GOT3 (cell line): ENCODE results near the gene SHROOM3.
"Not testable (repeated sequence)": the region's sequence is repeated elsewhere in the genome, so short reads cannot be mapped to it uniquely, and the experiment has no call there.

Experiments used
- DNase-seq: peaks from one replicate; lab custom pipeline; 2025; ENCODE audit warnings: mixed read lengths; lab: John Stamatoyannopoulos, UW

Gene SHROOM3

DNA sequence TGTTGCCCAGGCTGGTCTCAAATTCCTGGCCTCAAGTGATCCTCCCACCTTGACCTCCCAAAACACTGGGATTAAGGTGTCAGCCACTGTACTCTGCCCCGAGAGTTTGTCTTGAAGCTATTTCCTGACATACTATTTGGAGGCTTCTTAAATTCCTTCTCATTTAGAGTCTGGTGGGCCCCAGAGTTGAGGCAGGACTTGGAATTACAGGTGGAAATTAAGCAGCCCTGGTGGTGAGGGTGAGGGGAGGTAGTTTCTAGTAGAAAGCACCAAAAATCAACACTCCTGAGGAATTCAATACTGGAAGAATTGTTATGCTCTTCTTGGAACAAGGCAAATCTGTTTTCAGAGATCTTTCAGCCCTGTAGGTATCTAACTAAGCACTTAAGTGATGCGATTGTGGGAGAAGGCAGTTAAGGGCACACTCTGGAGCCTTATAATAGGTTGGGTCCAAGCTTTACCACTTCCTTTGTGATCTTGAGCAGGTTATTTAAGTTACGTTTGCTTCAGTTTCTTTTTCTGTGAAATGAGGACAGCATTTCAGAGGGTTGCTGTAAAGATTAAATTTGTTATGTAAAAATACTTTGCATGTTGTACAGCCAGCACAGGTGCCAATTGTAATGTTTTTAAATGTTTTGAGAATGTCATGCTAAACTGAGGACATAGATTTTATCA, 262.2 kb downstream of the SHROOM3 start:
- no peak for DNase-seq

DNA sequence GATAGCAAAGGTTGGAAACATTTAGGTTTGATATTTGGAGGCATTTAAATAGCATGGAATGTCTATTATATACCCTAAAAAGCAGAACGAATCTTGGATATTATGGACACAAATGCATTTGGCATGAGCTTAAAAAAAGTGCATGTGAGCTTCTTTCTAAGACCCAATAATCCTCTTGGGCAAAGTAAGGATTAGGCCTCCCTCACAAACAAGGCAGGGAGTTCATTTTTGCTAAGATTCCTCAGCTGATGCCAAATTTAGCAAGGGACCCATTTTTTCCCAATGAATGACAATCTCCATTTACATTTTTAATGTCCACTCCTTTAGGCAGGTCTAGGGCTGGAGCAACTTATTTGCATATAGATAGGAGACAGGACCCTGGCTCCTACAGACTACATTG, 263.1 kb downstream of the SHROOM3 start:
- DNase-seq: no peak

DNA sequence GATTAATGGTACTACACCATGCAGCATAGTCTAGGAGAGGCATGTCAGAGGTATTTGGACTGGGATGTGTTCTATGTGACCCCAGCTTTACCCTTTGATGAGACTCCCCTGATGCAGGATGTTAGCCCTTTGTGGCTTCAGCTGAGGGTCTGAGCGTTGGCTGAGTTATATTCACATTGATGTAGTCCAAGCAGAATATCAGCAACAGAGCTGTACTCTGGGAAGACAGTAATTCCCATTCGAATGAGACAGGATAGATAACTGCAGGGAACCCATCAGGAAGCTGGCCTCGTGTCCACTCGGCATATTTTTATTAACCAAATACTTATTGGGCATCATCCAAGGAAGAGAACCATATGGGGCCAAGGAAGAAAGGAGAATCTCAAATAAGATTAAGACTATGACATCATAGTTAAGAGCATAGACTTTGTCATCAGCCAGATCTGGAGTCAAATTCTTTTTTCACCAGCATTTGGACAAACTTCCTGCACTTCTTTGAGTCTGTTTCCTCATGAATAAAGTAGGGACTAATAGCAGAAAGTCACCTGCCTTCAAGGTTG, 264.8 kb downstream of the SHROOM3 start:
- DNase-seq: no peak

DNA sequence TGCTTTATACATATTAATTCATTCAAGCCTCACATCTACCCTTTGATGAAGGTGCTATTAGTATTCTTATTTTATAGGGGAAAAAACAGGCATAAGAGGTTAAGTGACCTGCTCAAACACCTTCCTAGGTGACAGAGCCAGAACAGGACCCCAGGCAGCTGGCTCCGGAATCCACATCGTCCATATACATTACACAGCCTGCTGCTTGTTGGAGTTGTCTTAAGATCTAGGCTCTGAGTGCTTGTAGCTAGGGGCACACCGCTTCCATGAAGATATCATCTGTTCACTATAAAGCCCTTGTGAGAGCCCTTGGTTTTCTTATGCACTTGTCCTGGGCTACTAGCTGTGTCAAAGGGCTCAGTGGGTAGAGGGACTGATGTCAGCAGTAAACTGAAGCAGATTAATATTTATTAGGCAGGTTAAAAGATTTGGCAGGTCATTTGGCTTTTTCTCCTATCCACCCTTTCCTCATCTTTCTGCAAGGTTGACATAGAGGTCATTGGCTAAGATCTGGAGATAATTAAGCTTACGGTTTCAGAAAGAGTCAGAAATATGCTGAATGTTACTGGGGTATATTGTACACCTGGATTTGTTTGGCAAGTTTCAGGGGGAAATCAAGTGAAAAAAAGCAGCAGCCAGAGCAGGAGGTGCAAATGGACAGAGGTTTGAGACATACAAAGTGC, 267.6 kb downstream of the SHROOM3 start:
- DNase-seq: no peak

DNA sequence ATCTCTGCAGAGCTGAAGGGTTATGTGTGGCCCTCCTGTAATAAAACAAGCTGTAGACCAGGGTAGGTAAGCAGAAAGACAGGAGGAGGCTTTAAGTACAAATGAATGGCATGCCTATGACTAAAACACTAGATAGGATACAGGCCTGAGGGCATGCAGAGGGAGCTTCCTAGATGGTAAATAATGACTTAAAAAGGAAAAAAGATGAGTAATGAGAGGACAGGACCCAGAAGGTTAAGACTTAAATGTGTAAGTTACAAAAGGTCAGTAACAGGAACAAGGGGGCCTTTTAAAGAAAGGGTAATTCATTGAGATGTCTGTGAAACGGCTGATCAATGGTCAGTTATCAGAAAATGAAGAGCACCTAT, 268.1 kb downstream of the SHROOM3 start:
- no peak for DNase-seq

DNA sequence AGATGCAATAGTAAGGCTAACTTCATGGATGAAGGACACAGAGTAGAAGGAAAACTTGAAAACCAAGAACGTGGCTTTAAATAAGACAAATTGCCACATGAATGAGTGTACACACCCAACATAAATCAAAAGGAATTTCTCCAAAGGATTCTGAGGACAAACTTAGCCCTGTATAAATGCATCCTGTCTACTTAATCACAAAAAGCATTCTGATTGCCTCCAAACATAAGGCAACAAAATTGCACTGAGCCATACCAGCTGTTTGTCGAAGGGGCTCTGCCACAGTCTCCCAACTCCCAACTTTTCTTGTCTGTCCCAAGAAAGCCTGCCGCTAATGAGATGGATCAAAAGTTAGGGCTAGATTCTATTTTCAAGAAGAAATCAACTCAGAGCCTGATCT, 268.6 kb downstream of the SHROOM3 start:
- DNase-seq: no peak

DNA sequence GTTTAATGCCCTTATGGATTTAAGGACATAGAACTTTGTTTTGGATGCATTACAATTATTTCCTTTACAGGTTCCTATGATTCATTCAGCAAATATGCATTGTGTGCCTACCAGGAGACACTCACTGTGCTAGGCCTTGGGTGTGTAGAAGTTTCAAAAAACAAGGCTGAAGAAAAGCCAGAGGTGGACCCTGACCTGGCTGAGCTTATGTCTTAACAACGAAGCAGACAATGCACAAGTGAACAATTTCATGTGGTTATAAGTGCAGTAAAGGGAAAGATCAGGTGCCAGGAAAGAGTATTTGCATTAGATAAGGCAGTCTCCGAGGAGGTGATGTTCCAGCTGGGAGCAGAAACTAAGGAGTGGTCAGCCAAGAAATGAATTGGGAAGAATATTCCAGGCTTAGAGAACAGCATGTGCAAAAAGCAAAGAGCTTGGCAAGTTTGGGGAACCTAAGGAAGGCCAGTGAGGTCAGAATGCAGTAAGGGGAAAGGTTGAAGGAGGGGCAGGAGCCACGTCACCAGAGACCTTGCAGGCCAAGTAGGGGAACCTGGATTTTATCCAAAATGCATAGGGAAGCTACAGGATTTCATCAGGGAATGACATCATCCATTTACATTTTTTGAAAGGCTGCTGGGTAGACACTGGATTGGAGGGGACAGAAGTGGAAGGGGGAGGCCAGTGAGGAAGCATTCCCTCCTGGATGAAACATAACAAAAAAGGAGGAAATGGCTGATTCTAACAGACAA, 269.3 kb downstream of the SHROOM3 start:
- no peak for DNase-seq

DNA sequence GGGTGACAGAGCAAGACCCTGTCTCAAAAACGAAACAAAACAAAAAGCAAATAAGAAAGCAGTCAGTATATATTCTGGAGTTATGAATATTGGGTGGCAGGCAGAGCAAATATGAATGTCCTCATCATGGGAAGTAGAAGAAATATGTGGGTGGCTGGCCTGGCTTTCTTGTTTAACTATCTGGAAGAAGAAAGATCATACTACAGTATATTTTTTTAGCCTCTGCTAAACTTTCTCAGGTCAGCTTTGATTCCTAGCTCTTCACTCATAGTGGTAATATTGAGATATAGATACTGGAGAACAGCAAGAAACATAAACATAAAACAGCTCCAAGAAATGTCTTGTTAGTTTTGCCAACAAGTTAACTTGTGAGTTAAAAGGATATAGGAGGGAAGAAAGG, 270.4 kb downstream of the SHROOM3 start:
- DNase-seq: no peak

DNA sequence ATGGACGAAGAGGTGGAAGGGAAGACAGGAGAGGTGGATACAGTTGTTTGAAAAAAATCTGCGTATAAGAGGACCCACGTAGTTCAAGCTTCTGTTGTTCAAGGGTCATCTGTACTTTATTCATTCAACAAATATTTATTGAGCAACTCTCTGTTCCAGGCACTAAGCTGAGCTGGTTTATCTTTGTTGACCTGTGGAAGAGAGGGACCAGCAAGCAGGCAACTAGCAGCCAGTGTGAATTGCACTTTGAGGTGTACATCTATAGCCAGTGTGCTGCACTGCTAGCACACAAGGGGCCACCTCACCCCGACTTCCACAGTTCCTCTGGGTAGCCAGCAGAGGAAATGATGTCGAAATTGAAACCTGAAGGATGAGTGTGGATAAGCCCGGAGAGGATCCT, 271.6 kb downstream of the SHROOM3 start:
- no peak for DNase-seq

DNA sequence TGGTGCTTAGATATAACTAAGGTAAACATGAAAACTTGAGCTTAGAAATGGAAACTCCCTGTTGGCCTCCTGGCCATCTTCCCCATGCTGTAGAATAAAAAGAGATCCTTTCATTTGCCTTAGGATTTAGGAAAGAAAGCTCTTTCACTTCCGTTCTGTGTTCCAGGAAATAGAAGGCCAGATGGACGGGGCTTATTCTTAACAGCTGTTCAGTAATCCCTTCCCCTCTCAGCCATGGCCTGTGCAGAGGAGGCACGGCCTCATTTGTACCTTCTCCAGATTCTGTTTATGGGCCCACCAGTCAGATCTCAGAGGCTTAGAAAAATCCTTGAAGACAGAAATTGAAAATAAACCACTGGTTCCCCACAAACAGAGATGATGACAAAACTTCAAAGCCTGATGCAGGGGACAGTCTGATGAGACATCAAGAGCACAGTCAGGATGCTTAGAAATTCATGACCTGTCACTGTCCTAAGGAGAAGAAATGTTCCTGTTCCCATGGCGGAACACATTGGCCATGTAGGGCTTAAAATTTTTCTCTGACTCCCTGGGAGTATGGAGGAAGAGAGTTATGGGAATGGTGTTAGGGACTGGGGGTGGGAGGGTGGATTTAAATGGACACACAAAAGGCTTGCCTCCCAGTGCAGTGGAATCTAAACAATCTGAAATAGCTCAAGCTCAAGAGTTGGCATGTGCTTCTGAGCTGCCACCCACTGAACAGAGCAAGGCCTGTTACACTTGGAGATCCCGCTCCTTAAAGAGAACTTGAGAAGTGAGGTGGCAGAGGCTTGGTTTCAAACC, 274.1 kb downstream of the SHROOM3 start:
- DNase-seq: no peak

DNA sequence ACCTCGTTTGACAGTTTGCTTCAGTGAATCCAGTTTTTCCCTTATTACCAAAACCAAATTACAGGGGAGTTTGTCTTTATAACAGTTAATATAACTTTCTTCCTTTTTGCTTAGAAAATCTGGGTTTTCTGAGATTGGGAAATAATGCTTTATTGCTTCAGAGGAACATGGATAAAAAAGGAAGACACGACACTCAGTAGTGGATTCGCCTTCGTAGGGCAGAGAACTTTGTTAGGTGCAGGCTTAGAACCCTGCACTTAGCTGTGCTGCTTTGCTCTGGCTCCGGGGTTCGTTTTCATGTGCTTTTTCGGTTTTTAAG, 274.7 kb downstream of the SHROOM3 start:
- DNase-seq: no peak

DNA sequence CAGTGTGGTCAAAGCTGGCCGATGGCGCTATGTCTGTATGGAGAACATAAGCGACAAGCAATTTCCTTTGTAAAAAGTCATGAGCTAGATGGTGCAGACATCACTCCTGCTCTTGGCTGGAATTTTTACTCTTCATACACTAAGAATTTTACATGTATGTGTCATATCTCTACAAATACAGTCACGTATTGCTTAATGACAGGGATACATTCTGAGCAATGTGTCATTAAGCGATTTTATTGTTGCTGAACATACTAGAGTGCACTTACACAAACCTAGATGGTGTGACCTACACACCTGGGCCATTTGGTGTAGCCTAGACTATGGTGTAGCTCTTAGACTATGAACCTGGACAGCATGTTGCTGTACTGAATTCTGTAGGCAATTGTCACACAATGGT, 277.5 kb downstream of the SHROOM3 start:
- no peak for DNase-seq

DNA sequence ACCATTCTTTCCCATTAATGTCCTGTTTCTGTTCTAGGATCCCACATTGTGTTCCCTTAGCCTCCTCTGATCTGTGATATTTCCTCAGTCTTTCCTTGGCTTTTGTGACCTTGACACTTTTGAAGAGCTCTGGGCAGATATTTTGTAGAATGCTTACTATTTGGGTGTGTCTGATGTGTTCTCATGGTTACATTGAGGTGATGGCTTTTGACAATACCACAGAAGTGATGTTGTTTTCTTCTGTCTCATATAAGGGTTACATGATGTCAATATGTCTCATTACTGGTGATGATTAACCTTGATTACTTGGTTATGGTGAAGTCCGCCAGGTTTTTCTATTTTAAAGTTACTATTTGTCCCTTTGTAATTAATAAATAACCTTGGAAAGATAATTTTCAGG, 279.2 kb downstream of the SHROOM3 start:
- DNase-seq: no peak

DNA sequence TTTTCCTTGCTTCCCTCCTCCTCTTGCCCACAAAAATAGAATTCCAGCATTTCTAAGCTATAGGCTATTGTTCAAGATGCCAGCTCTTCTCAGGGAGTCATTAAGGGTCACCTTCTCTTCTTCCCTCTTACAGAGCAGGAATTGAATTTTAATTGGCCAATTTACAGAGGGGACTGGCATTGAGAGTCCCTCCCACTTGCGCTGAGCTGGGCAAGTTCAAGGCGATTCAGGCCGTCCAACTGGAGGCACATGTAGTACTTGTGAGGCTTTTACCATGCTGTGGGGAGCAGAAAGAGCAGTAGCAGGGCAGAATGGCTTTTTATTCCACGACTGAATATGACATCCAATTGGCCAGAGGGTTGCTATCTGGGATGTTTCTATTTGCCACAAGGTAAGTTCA, 281.0 kb downstream of the SHROOM3 start:
- DNase-seq: no peak

DNA sequence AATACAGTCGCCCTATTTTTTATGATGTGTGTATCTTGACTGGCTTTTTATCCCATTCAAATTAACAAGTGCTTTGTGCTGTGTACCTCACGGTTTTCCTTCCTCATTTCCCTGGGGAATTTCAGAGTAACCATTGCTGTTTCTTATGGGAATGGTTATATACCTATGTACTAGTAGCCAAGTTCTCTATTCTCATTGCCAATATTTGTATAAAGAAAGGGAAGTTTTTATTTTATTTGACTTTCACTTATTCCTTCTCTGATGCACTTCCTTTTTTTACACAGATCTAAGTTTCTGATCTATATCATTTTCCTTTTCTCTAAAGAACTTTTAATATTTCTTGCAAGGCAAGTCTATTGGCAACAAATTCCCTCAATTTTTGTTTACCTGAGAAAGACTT, 281.6 kb downstream of the SHROOM3 start:
- no peak for DNase-seq

DNA sequence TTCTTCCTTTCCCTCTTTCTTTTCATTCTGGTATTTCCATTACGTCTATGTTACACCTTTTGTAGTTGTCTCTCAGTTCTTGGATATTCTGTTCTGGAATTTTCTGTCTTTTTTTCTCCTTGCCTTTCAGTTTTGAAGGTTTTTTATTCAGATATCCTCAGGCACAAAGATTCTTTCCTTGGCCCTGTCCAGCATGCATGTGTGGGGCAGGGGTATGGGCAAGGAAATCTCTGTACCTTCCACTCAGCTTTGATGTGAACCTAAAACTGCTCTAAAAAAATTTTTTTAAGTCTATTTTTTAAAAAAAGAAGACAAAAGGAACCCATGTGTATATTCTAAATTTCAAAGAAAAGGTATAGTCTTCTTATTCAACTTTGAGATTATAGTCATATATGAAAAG, 282.4 kb downstream of the SHROOM3 start:
- DNase-seq: no peak

DNA sequence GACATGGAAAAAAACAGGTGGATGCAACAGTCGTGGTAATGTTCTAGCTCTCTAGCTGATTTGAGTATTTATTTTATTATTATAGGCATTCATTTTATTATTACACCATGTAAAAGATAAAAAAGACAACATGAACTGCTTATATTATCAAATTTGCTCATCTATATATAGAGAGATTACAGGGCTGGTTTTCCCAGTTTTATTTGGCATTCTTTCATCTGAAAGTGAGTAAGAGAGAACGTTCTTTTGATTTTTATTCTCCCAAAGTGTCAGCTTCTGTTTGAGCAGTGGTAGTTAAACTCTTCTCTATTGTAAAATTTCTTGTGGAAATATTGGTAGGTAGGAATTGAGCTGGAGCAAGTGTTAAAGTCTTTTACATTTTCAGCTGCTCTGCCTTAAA, 283.0 kb downstream of the SHROOM3 start:
- no peak for DNase-seq

DNA sequence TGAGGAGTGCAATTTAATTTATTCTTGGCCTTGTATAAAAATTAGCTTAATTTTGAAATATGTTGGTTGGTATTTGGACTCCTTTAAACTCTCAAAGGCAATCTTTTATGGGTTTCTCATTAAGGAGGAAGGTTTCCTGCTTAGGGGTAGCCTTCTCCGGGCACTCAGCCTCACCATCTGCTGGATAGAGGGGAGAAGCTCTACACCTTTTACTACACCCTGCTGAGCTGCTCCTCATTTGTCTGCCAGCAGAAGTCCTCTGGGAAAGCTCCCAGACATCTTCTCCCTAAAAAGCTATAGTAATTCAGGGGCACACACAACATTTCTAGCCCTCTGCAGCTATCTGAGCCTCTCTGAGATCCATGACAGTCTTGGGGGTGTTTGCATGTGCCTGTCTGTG, 283.8 kb downstream of the SHROOM3 start:
- no peak for DNase-seq

DNA sequence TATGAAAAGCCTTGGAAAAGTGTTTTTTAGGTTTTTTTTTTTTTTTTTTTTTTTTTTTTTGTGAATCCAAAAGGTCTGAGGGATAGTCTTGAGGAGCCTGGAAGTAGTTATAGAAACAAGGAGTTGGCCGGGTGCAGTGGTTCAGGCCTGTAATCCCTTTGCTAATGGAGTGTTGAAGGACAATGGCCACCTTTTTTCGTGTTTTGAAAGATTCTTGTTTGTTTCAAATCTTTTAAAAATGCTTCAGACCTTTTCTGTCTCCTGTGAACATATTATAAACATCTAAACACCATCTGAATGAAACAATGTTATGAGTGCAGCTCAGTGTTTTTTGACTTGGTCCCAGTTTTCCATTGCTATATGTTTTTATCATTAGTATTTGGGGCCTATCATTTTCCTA, 285.1 kb downstream of the SHROOM3 start:
- DNase-seq: no peak

DNA sequence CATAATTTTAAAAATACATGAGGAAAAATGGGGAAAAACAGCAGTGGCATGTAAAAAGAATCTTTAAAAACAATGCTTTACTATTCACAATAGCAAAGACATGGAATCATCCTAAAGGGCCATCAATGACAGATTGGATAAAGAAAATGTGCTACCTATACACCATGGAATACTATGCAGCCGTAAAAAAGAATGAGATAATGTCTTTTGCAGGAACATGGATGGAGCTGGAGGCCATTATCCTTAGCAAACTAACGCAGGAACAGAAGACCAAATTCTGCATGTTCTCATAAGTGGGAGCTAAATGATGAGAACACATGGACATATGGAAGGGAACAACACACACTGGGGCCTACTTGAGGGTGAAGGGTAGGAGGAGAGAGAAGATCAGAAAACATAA, 287.1 kb downstream of the SHROOM3 start:
- DNase-seq: not testable (repeated sequence)

DNA sequence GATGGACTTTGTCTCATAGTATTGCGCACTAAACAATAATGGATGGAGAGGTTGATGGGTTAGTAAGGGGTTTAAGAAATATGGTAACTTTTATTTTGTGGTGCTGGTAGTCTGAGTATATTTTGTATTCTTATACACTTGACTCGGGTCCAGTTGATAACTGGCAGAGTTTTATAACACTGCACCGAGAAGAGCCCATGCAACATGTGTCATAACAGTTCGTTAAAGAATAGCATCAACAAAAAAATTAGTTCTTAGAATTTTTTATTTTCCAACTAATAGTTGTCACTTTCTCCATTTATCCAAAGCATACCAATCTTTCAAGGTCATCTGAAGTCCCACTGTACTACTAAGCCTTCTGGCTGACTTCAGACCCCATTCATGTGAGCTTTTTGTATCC, 287.8 kb downstream of the SHROOM3 start:
- no peak for DNase-seq

DNA sequence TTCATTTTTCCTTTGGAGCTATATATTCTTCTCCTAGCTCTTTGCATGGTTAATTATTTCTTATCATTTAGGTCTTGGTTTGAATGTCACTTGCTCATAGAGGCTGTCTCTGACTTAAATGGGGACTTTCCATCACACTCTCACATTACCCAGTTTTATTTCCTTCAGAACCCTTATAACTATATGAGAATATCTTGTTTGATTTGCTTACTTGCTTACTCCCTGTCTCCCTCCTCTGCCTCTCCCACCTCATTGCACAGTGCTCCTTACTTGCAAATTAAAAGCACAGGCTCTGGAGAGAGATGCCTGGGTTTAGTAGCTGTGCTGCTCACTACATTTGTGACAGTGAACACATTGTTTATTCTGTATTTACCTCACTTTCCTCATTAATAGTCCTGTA, 288.3 kb downstream of the SHROOM3 start:
- DNase-seq: no peak
